Thyroid gland (tissue), 4 donors: ENCODE data around the gene FAIM. TPM values are rescaled to one million over a fixed set of nuclear protein-coding genes. Genes with fewer than 3 reads are reported as not detected.
"Not testable (repeated sequence)": the region's sequence is repeated elsewhere in the genome, so short reads cannot be mapped to it uniquely, and the experiment has no call there.

Source experiments
- DNase-seq, 2 donors: peaks; one replicate each; pipeline ENCODE4 v3.0.0-alpha.2; 2019
- H3K27ac ChIP-seq, 3 donors: fragments of 200-600 bp; sonication (generic); 1 replicate in 2 of 3; 2 replicates in 1 of 3; pipeline ENCODE4 v1.5.1; 2016 to 2019; ENCODE audit warnings: mild to moderate bottlenecking in 1 of 3, moderate library complexity in 1 of 3
- H3K27me3 ChIP-seq: fragments of 200-600 bp; sonication (generic); one replicate; pipeline ENCODE4 v1.5.1; 2019
- H3K36me3 ChIP-seq, 2 donors: fragments of 200-600 bp; sonication (generic); one replicate each; pipeline ENCODE4 v1.5.1; 2016 to 2019
- H3K4me1 ChIP-seq, 2 donors: fragments of 200-600 bp; sonication (generic); one replicate each; pipeline ENCODE4 v1.5.1; 2017 to 2019
- H3K4me3 ChIP-seq, 3 donors: fragments of 200-600 bp; sonication (generic); replicated peaks in 1 of 3; 1 replicate in 2 of 3; 2 replicates in 1 of 3; pipeline ENCODE4 v1.5.1; 2016; ENCODE audit warnings: mild to moderate bottlenecking in 1 of 3
- H3K9me3 ChIP-seq: fragments of 200-600 bp; sonication (generic); one replicate; pipeline ENCODE4 v1.5.1; 2017
- POLR2A ChIP-seq, 2 donors: fragments of 450-650 bp; IDR thresholded peaks; one replicate each; pipeline ENCODE4 v1.6.1; 2017; ENCODE audit warnings: antibody characterized with exemption in 2 of 2, mild to moderate bottlenecking in 2 of 2, moderate library complexity in 1 of 2
- WGBS, 2 donors: methylation state at CpG; one replicate each; pipeline ENCODE4 v1.1.5; 2017; 5-methylcytosine and 5-hydroxymethylcytosine counted together
- intact Hi-C: fragments of 100-400 bp; cut with DNase I; formaldehyde crosslinking; loops from one replicate; pipeline ENCODE4 v1.15.1; 2023
- total RNA-seq, 4 donors: library from RNA; depleted of rRNA; stranded (reverse); fragments of >200 nt; gene quantifications; one replicate each; pipeline ENCODE4 v1.2.3, GENCODE V29; 2016
- TF ChIP-seq, protein P1 (sequence below), 6 experiments: fragments of 200-600 bp in 3 of 6; fragments of 450-650 bp in 3 of 6; sonication (generic) in 3 of 6; IDR thresholded peaks; one replicate each; pipeline ENCODE4 v1.5.1; 2016 to 2019; ENCODE audit warnings: antibody characterized with exemption in 6 of 6, mild to moderate bottlenecking in 2 of 6, inconsistent platforms in 1 of 6, moderate library complexity in 1 of 6

The FAIM gene
- total RNA-seq, 4 donors from 2014 or later: 12.6 to 26.6 (median 20.4) TPM

DNA sequence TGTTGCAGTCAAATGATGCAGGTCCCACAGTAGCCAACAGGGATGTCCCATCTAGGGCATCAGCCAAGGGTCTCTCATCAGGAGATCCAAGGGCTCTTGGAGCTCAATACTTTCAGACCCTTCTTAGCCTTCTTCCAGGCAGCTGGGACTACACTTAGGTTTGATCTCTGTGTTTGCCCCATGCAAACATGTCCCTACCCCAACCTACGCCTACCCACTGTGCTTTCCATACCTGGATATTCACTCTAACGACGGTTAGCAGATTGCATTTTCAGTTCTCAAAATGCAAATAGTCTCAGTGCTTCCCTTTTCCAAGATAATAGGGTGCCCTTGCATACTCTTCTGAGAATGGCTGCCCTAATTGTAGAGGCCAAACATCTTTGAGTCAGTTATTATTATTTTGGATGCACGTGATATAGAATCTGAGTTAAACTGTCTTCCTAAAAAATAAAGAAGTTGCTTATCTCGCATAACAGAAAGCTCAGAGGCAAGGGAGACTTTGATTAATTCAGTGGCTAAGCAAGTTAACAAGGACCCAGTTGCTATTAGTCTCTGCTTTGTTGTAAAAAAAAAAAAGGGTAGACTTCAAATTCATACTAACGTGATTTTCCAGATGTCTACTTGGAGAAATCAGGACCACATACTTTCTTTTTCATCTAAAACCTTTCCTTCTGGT, 13.5 kb upstream of the FAIM start:
- Histone ChIP-seq H3K27ac (peak overlapping the region in 1 of 3 donors; percentile 92), H3K36me3 (no peaks in the 10 kb centered on the region), H3K4me3 (no peak overlapping the region), H3K27me3 (no peaks in the 10 kb centered on the region), H3K9me3 (no peaks in the 10 kb centered on the region), H3K4me1 (peaks cover 5 to 16% of the 10 kb centered on the region in 2 donors)
- intact Hi-C loops: loop anchor here (5.0 kb wide), 1 partner anchor 322 kb away; no protein-coding TSS in a partner anchor
- no peak for DNase-seq
- 50 to 60% methylated on average over 6 of the region's 6 CpGs for WGBS, 2 donors
- no peak for TF ChIP-seq POLR2A (IDR thresholded peaks at IDR 0.05)
- TF ChIP-seq, protein P1, sequence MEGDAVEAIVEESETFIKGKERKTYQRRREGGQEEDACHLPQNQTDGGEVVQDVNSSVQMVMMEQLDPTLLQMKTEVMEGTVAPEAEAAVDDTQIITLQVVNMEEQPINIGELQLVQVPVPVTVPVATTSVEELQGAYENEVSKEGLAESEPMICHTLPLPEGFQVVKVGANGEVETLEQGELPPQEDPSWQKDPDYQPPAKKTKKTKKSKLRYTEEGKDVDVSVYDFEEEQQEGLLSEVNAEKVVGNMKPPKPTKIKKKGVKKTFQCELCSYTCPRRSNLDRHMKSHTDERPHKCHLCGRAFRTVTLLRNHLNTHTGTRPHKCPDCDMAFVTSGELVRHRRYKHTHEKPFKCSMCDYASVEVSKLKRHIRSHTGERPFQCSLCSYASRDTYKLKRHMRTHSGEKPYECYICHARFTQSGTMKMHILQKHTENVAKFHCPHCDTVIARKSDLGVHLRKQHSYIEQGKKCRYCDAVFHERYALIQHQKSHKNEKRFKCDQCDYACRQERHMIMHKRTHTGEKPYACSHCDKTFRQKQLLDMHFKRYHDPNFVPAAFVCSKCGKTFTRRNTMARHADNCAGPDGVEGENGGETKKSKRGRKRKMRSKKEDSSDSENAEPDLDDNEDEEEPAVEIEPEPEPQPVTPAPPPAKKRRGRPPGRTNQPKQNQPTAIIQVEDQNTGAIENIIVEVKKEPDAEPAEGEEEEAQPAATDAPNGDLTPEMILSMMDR (IDR thresholded peaks at IDR 0.05): no peak

DNA sequence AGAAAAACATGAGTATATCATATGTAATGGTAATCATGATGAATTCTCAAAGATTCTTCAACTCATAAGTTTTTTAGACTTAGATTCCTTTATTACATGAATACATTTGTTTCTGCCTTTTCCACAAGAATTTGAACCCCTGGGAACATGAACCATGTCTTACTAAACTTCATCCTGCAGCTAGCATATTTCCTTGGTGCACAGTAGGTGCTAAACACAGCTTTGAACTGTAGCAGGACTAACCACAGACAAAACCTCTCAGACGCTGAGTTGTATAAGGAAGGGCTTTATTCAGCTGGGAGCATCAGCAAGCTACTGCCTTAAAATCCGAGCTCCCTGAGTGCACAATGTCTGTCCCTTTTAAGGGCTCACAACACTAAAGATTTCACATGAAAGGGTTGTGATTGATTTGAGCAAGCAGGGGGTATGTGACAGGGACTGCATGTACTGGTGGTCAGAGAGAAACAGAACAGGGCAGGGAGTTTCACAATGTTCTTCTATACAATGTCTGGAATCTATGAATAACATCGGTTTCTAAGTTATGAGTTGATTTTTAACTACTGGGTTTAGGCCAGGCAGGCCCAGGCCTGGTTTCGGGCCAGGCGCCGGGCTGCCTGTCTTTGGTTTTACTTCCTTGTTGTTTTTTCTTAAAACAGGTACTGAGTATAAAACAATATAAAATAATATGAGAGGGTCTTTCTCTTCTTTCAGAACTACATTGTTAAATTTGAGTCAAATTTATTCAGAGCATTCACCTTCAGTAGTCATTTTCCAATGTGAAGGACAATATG, 11.2 kb upstream of the FAIM start:
- WGBS, 2 donors: 94 to 95% methylated on average over 6 of the region's 6 CpGs
- peaks cover 5 to 10% of the 10 kb centered on the region in 2 donors for H3K4me1 ChIP-seq
- H3K27ac ChIP-seq, H3K4me3 ChIP-seq, H3K36me3 ChIP-seq, DNase-seq, H3K9me3 ChIP-seq, H3K27me3 ChIP-seq: not testable (repeated sequence)
- intact Hi-C loops: loop anchor here (5.0 kb wide), 1 partner anchor 320 kb away; no protein-coding TSS in a partner anchor

DNA sequence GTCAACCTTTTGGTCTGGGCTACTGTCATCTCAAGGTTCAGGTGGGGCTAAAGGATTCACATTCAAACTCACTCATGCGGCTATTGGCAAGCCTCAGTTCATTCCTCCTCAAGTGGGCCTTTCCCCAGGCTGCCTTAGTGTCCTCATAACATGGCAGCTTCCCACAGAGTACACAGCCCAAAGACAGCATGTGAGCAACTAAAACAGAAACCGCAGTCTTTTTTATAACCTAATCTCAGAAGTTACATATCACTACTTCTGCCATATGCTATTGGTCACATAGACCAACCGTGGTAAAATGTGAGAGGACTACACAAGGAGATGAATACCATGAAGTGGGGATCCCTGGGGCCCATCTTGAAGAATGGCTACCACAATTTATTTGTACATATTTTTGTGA, 10.0 kb upstream of the FAIM start:
- Histone ChIP-seq H3K4me1 (peaks cover 0 to 1% of the 10 kb centered on the region in 2 donors), H3K4me3 (no peak overlapping the region), H3K36me3 (no peaks in the 10 kb centered on the region), H3K27ac (no peak overlapping the region), H3K9me3 (no peaks in the 10 kb centered on the region), H3K27me3 (no peaks in the 10 kb centered on the region)
- intact Hi-C loops: loop anchor here (5.0 kb wide), 1 partner anchor 319 kb away; no protein-coding TSS in a partner anchor
- DNase-seq: no peak
- TF ChIP-seq, protein P1 (IDR thresholded peaks at IDR 0.05): no peak
- TF ChIP-seq POLR2A (IDR thresholded peaks at IDR 0.05): no peak
- WGBS, 2 donors: 96 to 97% methylated on average over 3 of the region's 3 CpGs

DNA sequence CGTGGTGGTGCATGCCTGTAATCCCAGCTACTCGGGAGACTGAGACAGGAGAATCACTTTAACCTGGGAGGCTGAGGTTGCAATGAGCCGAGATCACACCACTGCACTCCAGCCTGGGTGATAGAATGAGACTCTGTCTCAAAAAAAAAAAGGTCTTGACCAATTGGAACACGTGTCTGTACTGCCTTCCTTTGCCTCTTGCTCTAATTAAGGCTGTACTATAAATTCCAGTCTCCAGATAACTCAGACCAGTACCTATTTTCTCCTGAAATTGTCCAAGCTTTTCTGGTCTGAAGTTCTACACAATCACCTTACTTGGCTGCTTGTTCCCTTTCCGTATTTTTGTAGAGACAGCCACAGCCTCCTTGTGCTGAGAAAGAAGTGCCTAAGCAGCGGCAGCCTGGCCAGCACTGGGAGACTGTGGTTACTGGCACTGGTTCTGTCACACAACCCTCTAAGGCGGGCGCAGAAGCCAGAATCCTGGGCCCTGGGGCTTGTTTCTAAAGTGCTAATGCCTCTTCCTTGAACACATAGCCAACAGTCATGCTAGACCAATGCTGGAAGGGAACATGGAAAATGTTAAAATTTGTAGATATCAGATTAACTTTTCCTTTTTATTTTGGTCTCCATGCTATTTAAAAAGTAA, 8.3 kb upstream of the FAIM start:
- Histone ChIP-seq H3K9me3 (no peaks in the 10 kb centered on the region), H3K27ac (no peak overlapping the region), H3K4me1 (no peaks in the 10 kb centered on the region), H3K4me3 (no peak overlapping the region), H3K27me3 (no peaks in the 10 kb centered on the region), H3K36me3 (no peaks in the 10 kb centered on the region)
- intact Hi-C loops: loop anchor here (10.0 kb wide), 1 partner anchor 85 kb away; no protein-coding TSS in a partner anchor
- no peak for DNase-seq
- 78 to 84% methylated on average over 8 of the region's 8 CpGs for WGBS, 2 donors
- no peak for TF ChIP-seq POLR2A (IDR thresholded peaks at IDR 0.05)
- TF ChIP-seq, protein P1 (IDR thresholded peaks at IDR 0.05): no peak

DNA sequence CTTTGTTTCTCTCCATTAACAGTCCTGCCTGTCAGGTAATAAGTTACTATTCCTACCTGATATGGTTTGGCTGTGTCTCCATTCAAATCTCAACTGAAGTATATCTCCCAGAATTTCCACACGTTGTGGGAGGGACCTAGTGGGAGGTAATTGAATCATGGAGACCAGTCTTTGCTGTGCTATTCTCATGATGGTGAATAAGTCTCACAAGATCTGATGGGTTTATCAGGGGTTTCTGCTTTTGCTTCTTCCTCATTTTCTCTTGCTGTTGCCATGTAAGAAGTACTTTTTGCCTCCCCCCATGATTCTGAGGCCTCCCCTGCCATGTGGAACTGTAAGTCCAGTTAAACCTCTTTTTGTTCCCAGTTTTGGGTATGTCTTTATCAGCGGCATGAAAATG, 6.9 kb upstream of the FAIM start:
- H3K9me3 ChIP-seq, DNase-seq, H3K4me3 ChIP-seq, H3K27ac ChIP-seq, H3K36me3 ChIP-seq, H3K4me1 ChIP-seq, H3K27me3 ChIP-seq: not testable (repeated sequence)
- intact Hi-C loops: loop anchor here (10.0 kb wide), 1 partner anchor 83 kb away; no protein-coding TSS in a partner anchor
- WGBS, 2 donors: 78 to 91% methylated on average over 2 of the region's 2 CpGs

DNA sequence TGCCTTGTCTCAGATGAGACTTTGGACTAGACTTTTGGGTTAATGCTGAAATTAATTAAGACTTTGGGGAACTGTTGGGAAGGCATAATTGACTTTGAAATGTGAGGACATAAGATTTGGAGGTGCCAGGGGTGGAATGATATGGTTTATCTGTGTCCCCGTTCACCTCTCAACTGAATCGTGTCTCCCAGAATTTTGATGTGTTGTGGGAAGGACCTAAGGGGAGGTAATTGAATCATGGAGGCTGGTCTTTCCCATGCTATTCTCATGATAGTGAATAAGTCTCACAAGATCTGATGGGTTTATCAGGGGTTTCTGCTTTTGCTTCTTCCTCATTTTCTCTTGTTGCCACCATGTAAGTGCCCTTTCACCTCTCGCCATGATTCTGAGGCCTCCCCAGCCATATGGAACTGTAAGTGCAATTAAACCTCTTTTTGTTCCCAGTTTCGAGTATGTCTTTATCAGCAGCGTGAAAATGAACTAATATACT, 4.4 kb upstream of the FAIM start:
- H3K36me3 ChIP-seq, H3K9me3 ChIP-seq, H3K4me3 ChIP-seq, H3K27me3 ChIP-seq, H3K27ac ChIP-seq, DNase-seq: not testable (repeated sequence)
- intact Hi-C loops: loop anchor here (10.0 kb wide), 1 partner anchor 81 kb away; no protein-coding TSS in a partner anchor
- H3K4me1 ChIP-seq: peaks cover 9 to 11% of the 10 kb centered on the region in 2 donors
- 97% methylated on average over 5 of the region's 5 CpGs for WGBS, 2 donors
